GM19240 (cell line): Measurements from ENCODE around the gene GALNT7.

Source experiments
- DNase-seq: peaks from one replicate; pipeline ENCODE4 v3.0.0; 2011; ENCODE audit warnings: low spot score; ENCODE audit not compliant: insufficient read length

Gene GALNT7

DNA sequence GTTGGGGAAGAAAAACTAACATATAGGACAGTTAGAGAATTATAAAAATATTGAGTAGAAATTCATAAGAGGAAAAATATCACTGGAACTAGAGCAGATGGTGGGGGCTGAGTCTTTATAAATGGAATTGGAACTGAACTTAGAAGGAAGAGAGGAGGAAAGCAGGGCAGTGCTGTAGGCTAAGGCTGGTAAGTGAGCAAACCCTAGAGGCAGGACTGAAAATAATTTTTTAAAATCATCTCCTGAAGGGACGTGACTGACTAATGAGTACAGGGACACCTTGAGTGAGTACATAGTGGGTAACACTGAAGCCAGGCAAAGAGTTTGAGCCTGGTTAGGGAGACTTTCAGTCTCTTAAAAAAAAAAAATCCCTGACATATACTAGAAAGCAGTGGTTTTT lies 63.3 kb downstream of the GALNT7 start:
- no peak for DNase-seq

DNA sequence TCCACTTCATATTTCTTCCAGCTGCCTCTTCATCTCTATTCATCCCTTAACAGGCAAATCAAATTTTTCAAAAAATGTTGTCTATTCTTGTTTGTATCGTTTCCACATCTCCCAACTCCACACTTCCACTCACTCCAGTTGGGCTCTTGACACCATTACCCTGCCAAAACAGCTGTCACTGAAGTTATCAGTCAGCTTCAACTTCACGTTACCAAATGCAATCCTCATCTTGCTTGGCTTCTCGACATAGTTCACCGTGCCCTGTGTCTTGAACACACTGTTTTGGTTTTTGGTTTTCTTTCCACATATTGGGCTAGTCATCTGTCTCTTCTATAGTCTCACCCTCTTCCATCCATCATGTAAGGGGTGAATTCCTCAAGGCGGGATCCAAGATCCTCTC lies 65.2 kb downstream of the GALNT7 start:
- no peak for DNase-seq

DNA sequence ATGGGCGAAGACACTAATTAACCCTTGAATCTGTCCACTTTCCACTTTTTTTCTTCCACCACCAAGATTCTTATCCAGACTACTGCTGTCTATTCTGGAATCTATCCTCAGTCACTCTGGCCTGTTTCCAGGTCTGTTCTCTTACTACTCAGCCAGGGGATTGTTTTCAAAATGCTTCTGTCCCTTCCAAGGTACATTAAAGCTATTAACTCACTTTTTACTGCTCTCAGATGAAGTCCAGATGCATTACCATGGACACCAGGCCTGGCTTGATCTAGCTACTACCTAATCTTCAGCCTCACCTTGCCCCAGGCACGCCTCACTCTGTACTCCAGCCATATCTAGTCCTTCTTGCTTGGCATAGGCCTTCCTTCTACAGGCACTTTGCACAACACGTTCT lies 66.4 kb downstream of the GALNT7 start:
- DNase-seq, result no peak

DNA sequence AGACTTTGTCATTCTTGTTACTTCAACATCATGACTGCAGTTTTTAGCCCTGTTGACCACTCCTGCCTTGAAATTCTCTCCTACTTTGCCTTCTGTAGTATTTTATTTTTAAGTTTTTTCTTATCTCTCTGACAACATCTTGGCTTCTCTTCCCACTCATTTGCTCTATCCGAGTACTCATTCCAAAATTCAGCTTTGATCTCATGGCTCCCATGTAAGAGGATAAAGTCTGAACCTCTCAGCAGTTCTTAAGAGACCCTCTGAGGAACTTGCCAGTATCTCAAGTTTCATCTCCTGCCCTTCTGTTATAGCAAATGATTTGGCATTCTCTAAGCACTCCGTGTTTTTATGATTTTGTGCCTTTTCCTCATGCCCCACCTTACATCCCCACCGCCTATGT lies 67.7 kb downstream of the GALNT7 start:
- no peak for DNase-seq

- no peak for DNase-seq
Observed at GRCh38 chr4:173237152-173237551, 68.5 kb downstream of the GALNT7 start.

DNA sequence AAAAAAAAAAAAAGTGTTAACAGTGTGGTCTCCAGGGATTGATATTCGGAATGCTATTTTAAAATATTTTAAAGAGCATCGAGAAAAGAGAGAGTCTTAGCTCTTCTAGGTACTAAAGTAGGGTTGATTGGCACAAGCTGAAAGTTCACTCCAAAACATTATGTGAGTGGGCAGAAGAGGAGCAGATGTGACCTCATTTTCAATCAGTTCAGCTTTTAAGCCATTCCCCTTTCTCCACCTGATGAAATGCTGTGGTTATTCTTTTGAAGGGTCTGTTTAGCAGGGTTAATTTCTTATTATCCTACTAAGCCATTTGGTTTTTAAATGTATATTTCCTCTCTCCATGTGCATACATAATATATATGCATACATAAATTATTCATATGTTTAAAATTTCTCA lies 69.2 kb downstream of the GALNT7 start:
- DNase-seq, result no peak

GRCh38 chr4:173240696-173241095 lies 72.1 kb downstream of the GALNT7 start:
- no peak for DNase-seq

DNA sequence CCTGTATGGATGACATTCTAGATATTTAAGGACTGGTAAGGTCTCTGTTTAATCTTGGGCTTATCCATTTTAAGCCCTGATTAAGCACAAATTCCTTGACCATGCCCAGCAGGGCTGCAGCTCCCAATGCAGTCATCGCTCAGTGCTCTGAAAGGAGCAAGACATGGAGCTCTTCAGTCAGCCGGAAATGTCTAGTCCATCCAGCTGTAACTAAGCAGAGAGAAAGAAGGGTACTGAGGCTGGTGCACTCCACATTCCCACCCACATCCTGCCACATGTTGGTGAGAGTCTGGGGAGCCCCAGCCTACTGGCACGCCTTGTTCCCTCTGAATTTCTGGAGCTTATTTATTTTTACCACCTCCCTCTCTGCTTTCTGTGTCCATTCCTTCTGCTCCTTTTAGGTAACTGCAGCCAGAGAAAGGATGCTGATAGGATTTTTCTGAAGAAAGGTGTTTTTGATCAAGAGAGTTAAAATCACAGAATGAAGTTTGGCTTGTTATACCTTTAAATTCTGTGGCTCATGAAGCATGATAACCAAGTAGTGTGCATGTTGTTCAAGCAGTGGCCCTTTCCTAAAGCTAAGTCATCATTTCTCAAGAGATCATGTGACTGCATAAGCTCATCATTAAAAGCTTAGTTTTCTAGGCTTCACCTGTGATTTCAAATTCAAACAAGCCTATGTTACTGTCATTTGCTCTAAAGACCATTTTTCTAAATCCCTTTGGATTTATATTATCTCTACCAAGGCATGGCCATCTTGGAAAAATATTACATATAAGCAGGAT lies 74.0 kb downstream of the GALNT7 start:
- DNase-seq, result no peak

- no peak for DNase-seq
Observed at GRCh38 chr4:173243321-173243720, 74.7 kb downstream of the GALNT7 start.

DNA sequence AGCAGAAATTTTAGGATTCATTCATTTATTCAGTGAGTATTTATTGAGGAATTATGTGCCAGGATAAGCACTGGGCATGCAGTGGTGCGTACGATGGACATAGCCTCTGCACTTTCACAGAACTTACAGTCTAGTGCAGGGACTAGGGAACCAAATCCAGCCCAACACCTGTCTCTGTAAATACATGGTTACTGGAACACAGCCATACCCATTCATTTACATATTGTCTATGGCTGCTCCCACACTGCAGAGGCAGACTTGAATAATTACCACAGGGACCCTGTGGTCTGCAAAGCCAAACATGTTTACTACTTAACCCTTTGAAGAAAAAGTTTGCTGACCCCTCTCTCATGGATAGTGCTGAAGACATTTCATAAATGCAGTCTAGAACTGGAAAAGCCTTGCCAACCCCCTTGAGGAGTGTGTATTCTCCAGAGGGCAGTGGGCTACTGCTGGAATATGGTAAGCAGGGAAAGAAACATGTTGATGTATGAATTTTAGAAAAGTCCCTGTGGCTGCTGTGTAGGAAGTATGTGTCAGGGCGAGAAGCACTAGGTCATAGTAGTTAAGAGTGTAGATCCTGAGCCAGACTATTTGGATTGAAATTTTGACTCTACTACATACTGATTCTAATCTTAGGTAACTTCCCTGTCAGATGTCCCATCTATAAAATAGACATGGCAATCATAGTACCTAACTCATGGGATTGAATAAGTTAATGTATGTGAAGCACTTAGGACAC lies 75.5 kb downstream of the GALNT7 start:
- no peak for DNase-seq

- no peak for DNase-seq
Observed at GRCh38 chr4:173245952-173246351, 77.3 kb downstream of the GALNT7 start.

GRCh38 chr4:173246719-173247118 lies 78.1 kb downstream of the GALNT7 start:
- no peak for DNase-seq

- no peak for DNase-seq
Observed at GRCh38 chr4:173247321-173247720, 78.7 kb downstream of the GALNT7 start.

DNA sequence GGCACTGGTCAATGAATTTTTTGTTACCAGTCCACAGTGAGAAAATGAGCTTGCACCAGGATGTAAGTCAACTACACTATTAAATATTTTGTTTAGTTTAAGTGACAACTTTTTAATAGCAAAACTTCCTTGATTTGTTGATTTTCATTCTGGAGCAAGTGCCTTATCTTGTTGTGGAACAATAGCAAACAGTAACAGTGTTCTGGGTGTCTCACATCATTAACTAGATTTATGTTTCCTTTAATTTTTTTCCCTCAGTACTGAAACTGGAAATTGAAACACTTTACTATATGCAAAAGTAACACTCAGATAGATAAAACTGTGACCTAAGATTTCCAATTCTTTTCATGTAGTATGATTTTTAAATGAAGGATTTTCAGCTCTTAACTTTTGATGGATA lies 80.1 kb downstream of the GALNT7 start:
- no peak for DNase-seq

GRCh38 chr4:173252024-173252935 lies 83.7 kb downstream of the GALNT7 start:
- DNase-seq, result no peak

DNA sequence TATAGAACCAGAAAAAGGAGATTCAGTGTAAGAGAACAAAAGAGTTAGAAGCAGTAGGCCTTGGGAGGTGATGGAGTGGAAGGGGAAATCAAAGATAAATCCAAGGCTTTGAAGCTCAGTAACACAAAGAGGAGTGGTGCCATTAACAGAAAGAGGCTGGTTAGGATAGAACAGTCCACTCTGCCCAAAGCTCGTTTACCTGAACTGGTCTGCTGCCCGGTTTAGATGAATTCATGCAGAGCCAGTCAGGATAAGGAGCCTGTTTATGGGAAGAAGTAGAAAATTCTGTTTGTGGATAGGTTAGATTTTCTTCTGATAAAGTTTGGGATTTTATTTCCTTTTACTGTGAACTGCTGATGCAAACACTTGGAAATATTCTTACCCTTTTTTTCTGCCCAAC lies 85.0 kb downstream of the GALNT7 start:
- DNase-seq, result no peak

GRCh38 chr4:173254646-173255045 lies 86.0 kb downstream of the GALNT7 start:
- no peak for DNase-seq

DNA sequence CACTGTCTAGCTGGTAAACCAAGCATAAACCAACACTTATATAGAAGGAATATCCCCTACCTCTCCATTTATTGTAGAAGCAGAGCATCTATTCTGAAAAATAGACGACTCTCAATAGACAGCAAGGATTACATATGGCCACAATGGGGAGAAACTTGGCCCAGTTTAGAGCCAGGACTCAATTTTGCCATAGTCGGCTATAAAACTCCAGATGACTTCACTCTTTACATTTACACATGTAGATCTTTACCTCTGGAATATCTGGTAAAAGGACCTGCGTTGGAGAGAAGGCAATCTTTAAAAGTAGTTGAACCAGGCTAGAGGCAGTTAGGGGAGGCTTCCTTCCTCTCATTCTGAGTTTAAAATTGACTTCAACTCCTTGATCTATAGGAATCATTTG lies 88.2 kb downstream of the GALNT7 start:
- DNase-seq, result no peak

- peak; percentile 8 for DNase-seq
Observed at GRCh38 chr4:173257732-173258717, 89.4 kb downstream of the GALNT7 start.

DNA sequence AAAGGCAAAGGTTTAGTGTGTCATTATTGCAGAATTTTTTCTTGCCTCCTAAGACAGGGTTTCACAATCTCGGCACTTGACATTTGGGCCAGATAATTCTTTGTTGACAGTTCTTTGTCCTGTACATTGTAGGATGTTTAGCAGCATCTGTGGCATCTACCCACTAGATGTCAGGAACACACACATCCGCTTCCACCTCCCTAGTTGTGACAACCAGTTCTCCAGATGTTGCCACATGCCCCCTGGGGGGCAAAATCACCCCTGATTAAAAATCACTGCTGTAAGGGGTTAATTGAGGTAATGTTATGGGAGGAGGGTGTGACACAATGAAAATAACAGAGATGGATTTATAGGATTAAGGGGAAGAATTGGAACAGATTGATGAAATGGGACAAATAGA lies 90.3 kb downstream of the GALNT7 start:
- no peak for DNase-seq

DNA sequence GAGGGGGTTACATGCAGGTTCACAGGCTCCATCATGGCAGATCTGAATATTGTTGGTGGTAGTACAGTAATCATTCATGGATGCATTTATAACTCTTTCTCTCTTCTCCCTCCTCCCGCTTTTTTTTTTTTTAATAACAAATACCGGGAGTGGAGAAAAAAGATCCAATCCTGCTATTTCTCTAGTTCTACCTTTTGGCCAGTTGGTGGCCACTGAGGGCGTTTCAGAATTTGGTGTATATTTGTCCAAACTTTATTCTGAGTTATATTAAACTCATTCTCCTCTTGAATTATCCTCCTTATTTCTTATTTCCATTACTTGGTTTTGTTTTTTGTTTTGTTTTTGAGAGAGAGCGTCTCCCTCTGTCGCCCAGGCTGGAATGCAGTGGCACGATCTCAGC lies 90.7 kb downstream of the GALNT7 start:
- DNase-seq, result no peak
